NCI-H2107 (cell line): Measurements from ENCODE around the gene PDGFRA.
"Not testable (repeated sequence)": the region's sequence is repeated elsewhere in the genome, so short reads cannot be mapped to it uniquely, and the experiment has no call there.

Experiments
- DNase-seq: peaks from one replicate; lab custom pipeline; 2025; lab: John Stamatoyannopoulos, UW

Gene PDGFRA

GRCh38 chr4:54227256-54228055 is 1.6 kb upstream of the PDGFRA start:
- DNase-seq = no peak

- DNase-seq = no peak
Measured at GRCh38 chr4:54228056-54228527, 1.0 kb upstream of the PDGFRA start.

GRCh38 chr4:54228546-54228945 is 547 bp upstream of the PDGFRA start:
- no peak for DNase-seq

- DNase-seq = no peak
Measured at GRCh38 chr4:54229631-54230483, 764 bp downstream of the PDGFRA start.

- no peak for DNase-seq
Measured at GRCh38 chr4:54230484-54231418, 1.7 kb downstream of the PDGFRA start.

GRCh38 chr4:54231419-54231767 is 2.3 kb downstream of the PDGFRA start:
- no peak for DNase-seq

GRCh38 chr4:54231768-54232688 is 2.9 kb downstream of the PDGFRA start:
- no peak for DNase-seq

- peak; percentile 17 for DNase-seq
Measured at GRCh38 chr4:54233277-54233696, 4.2 kb downstream of the PDGFRA start.

- peak; percentile 45 for DNase-seq
Measured at GRCh38 chr4:54233697-54234496, 4.8 kb downstream of the PDGFRA start.

GRCh38 chr4:54234497-54235205 is 5.6 kb downstream of the PDGFRA start:
- DNase-seq = no peak

- not testable (repeated sequence) for DNase-seq
Measured at GRCh38 chr4:54236316-54236715, 7.2 kb downstream of the PDGFRA start.

- DNase-seq = no peak
Measured at GRCh38 chr4:54237770-54238169, 8.7 kb downstream of the PDGFRA start.

GRCh38 chr4:54238389-54238788 is 9.3 kb downstream of the PDGFRA start:
- DNase-seq = no peak

- DNase-seq = not testable (repeated sequence)
Measured at GRCh38 chr4:54241268-54241823, 12.3 kb downstream of the PDGFRA start.

GRCh38 chr4:54243541-54243940 is 14.4 kb downstream of the PDGFRA start:
- not testable (repeated sequence) for DNase-seq

GRCh38 chr4:54252312-54252711 is 23.2 kb downstream of the PDGFRA start:
- not testable (repeated sequence) for DNase-seq

- no peak for DNase-seq
Measured at GRCh38 chr4:54254116-54254914, 25.2 kb downstream of the PDGFRA start.

GRCh38 chr4:54254915-54255246 is 25.8 kb downstream of the PDGFRA start:
- DNase-seq = no peak
